GM10248 (cell line): ENCODE measurements around the gene FAM13C.

Experiments
- CTCF ChIA-PET: fragments of 300-600 bp; sonication (Branson Sonifier 250); formaldehyde crosslinking; extraction: SDS; loops from one replicate; lab custom pipeline; 2021; ENCODE audit warnings: antibody characterized with exemption; lab: Yijun Ruan, JAX
- POLR2A ChIA-PET: fragments of 350-650 bp; sonication (Branson Sonifier 250); formaldehyde crosslinking; extraction: SDS; loops from one replicate; lab custom pipeline; 2020; ENCODE audit warnings: antibody characterized with exemption; lab: Yijun Ruan, JAX
- DNase-seq: peaks from one replicate; pipeline ENCODE4 v3.0.0; 2012; ENCODE audit errors: extremely low spot score
- TF ChIP-seq, protein P1 (sequence below): IDR thresholded peaks from 2 replicates; pipeline ENCODE4 v1.5.1; 2012; ENCODE audit warnings: mild to moderate bottlenecking, low read depth; ENCODE audit errors: extremely low read depth, missing control alignments, control extremely low read depth

FAM13C gene

DNA sequence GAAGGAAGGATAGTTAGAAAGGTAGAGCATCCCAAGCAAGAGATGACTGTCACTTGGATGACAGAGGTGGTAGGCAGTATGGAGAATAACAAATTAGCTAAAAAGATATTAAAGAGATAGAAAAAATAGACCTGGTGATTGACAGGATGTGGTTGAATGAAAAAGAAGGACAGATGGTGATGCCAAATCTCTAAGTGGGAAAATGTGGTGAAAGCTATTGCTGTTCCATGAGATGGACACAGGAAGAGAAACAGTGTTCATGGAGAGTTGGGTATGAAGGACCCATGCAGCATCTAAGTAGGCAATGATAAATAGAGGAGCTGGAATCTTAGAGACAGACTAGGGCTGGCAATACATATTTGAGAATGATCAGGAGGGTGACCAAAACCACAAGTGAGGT is 30.7 kb downstream of the FAM13C start:
- TF ChIP-seq, protein P1, sequence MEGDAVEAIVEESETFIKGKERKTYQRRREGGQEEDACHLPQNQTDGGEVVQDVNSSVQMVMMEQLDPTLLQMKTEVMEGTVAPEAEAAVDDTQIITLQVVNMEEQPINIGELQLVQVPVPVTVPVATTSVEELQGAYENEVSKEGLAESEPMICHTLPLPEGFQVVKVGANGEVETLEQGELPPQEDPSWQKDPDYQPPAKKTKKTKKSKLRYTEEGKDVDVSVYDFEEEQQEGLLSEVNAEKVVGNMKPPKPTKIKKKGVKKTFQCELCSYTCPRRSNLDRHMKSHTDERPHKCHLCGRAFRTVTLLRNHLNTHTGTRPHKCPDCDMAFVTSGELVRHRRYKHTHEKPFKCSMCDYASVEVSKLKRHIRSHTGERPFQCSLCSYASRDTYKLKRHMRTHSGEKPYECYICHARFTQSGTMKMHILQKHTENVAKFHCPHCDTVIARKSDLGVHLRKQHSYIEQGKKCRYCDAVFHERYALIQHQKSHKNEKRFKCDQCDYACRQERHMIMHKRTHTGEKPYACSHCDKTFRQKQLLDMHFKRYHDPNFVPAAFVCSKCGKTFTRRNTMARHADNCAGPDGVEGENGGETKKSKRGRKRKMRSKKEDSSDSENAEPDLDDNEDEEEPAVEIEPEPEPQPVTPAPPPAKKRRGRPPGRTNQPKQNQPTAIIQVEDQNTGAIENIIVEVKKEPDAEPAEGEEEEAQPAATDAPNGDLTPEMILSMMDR = no peak
- DNase-seq = no peak
- CTCF ChIA-PET = interaction anchor here (1.0 kb wide), 1 partner anchor 11 kb away, joined by 3 read pairs; no protein-coding TSS in a partner anchor
- POLR2A ChIA-PET = no interaction called here

DNA sequence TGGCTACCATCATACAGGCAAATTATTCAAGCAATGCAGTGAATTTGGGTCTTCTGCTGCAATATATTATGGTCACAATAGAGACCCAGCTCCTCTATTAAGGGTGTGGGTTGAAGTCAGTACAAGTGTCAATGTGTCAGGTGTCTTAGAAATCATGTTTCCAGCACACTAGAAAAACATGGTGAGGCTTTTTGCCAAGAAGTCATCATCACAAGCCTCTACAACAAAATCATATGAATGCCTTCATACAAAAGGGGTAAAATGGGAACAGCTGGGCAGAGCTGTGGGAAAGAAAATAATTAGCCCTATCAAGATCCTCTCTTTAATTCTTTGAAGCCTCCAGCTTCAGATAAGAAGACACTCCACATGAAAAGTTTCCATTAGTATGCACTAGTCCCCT is 37.2 kb downstream of the FAM13C start:
- TF ChIP-seq, protein P1 = no peak
- CTCF ChIA-PET = interaction anchor here (1.0 kb wide), 1 partner anchor 8 kb away, joined by 3 read pairs; no protein-coding TSS in a partner anchor
- no peak for DNase-seq
- POLR2A ChIA-PET = no interaction called here

DNA sequence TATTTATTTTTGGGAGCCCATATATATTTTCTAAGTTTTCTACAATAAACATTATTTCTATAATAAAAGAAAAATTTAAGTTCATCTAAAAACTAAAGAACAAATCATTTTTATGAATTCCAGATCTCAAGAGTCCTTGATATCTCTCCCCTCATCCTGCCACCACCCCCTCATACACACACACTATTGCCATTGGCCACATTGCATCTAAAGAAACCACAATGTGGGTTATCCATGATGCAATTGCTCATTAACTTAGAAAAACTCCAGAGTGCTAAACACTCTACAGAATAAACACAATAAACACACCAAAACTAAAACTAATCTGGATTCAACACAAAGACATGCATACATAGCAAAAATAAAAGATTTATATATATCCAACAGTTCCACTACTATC is 37.8 kb downstream of the FAM13C start:
- DNase-seq = no peak
- TF ChIP-seq, protein P1 = no peak
- CTCF ChIA-PET = no interaction called here
- POLR2A ChIA-PET = no interaction called here

DNA sequence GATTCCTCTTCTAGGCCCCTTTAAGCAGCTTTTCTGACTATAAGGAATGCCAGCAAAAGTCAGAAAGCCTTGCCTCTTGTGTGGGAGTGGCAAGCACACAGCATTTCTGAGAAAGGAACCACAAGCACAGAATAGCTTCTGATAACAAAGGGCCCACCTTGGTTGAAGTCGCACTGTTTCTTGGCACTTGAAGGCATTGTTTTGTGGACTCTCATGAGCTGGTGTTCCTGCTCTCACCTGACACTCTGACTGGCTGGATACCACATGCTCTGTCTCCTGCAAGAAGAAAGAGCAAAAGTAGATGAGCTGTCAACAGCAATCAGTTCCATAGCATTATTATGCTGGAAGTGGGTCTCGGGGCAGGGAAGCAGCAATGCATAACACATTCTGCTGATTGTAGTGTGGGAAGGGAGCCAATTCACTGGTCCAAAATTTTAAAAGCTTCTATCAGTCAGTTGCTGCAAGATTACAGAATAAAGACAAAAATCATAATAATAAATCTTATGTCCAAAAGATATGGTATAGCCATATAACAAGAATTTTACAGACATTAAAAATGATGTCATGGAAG is 38.4 kb downstream of the FAM13C start:
- POLR2A ChIA-PET = no interaction called here
- DNase-seq = no peak
- CTCF ChIA-PET = no interaction called here
- TF ChIP-seq, protein P1 = no peak

DNA sequence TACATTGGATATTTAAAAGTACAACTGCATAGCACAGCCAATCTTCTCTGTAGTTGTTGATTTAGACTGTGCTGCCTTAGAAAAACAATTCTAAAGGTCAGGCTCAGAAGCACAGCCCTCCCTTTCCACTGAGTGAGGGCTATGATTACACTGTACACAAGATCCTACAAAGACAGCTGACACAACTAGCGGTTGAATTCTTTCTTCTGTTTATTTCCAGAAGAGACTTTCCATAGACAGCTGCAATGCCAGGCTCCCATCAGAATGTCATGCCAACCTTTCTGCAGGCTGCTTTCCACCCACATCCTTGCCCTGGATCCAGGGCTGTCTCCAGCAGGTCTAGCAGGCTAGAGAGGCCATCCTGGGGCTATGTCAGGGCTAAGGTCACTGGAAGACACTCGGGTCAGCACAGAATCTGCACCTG is 39.3 kb downstream of the FAM13C start:
- ChIA-PET CTCF (no interaction called here), POLR2A (no interaction called here)
- TF ChIP-seq, protein P1 = no peak
- DNase-seq = no peak

DNA sequence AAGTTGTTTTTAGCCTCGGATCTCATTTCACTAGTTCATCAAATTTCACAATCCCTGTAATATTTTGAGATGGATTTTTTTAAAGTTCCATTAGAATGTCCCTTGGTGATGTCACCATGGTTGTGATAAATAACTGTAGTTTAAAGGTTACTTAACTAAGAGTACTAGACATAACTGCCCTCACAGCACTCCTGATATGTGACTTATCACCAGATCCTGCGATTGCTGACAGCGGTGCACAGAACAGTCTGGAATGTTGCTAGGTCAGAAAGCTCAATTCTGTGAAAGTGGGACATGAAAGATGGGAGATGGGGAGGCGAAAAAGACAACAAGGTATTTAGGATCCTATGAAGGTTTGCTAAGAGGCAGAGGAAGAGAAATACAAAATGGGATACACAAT is 40.2 kb downstream of the FAM13C start:
- POLR2A ChIA-PET = no interaction called here
- DNase-seq = no peak
- TF ChIP-seq, protein P1 = no peak
- CTCF ChIA-PET = no interaction called here
